WTC11 (cell line): ENCODE results near the gene RNF17. TPM values are rescaled to one million over a fixed set of nuclear protein-coding genes. Genes with fewer than 3 reads are reported as not detected.

Experiments
- ATAC-seq: fragments of 200-7000 bp; cut with Tn5 transposase; 2 replicates; pipeline ENCODE4 v1.10.0; 2021; ENCODE audit warnings: mild to moderate bottlenecking, moderate library complexity
- CTCF ChIA-PET: fragments of 300-600 bp; sonication (Branson Sonifier 250); formaldehyde crosslinking; loops from one replicate; lab custom pipeline; 2021; ENCODE audit warnings: antibody characterized with exemption; lab: Charles Lee
- POLR2A ChIA-PET: fragments of 350-600 bp; sonication (Branson Sonifier 250); formaldehyde crosslinking; loops from one replicate; lab custom pipeline; 2021; ENCODE audit warnings: antibody characterized with exemption; lab: Charles Lee
- DNase-seq: peaks from one replicate; pipeline ENCODE4 v3.0.0; 2021; ENCODE audit warnings: low spot score
- H3K27ac Mint-ChIP-seq: 2 replicates; pipeline ENCODE4 v1.8.0; 2021; ENCODE audit warnings: mixed read lengths
- H3K27me3 Mint-ChIP-seq: 2 replicates; pipeline ENCODE4 v1.8.0; 2021; ENCODE audit warnings: low read depth, mild to moderate bottlenecking, moderate library complexity, mixed read lengths
- H3K36me3 Mint-ChIP-seq: 2 replicates; pipeline ENCODE4 v1.8.0; 2021; ENCODE audit warnings: mixed read lengths
- H3K4me1 Mint-ChIP-seq: 2 replicates; pipeline ENCODE4 v1.8.0; 2022; ENCODE audit warnings: mixed read lengths
- H3K4me3 Mint-ChIP-seq: 2 replicates; pipeline ENCODE4 v1.8.0; 2021; ENCODE audit warnings: mild to moderate bottlenecking, moderate library complexity, mixed read lengths
- H3K9me3 Mint-ChIP-seq: 2 replicates; pipeline ENCODE4 v1.8.0; 2021; ENCODE audit warnings: mixed read lengths
- CBFB ChIP-seq: sonication (generic); formaldehyde crosslinking; IDR thresholded peaks from 2 replicates; pipeline ENCODE4 v1.8.1; 2022; ENCODE audit warnings: mild to moderate bottlenecking, low read depth, missing genetic modification reagents
- ESRRA ChIP-seq: sonication (generic); formaldehyde crosslinking; IDR thresholded peaks from 2 replicates; pipeline ENCODE4 v1.8.1; 2022; ENCODE audit warnings: mild to moderate bottlenecking, missing genetic modification reagents, borderline replicate concordance
- FOXJ3 ChIP-seq: sonication (generic); formaldehyde crosslinking; IDR thresholded peaks from 2 replicates; pipeline ENCODE4 v1.9.0; 2021; ENCODE audit warnings: missing genetic modification reagents, mild to moderate bottlenecking, borderline replicate concordance
- FOXP1 ChIP-seq: sonication (generic); formaldehyde crosslinking; IDR thresholded peaks from 2 replicates; pipeline ENCODE4 v1.8.0; 2022; ENCODE audit warnings: missing genetic modification reagents, mild to moderate bottlenecking, moderate library complexity, borderline replicate concordance
- HMGA2 ChIP-seq: fragments of 250-450 bp; sonication (Bioruptor Pico); IDR thresholded peaks from 2 replicates; pipeline ENCODE4 v1.4.0; 2021; ENCODE audit warnings: mild to moderate bottlenecking, moderate library complexity
- SMAD4 ChIP-seq: sonication (generic); formaldehyde crosslinking; IDR thresholded peaks from 2 replicates; pipeline ENCODE4 v1.8.0; 2022; ENCODE audit warnings: mild to moderate bottlenecking, missing genetic modification reagents
- SOX15 ChIP-seq: fragments of 250-450 bp; sonication (Bioruptor Pico); IDR thresholded peaks from 2 replicates; pipeline ENCODE4 v1.9.0; 2021; ENCODE audit warnings: mild to moderate bottlenecking
- TP53 ChIP-seq: sonication (generic); formaldehyde crosslinking; IDR thresholded peaks from 2 replicates; pipeline ENCODE4 v1.8.1; 2023; ENCODE audit warnings: mild to moderate bottlenecking, missing genetic modification reagents
- ZNF121 ChIP-seq: sonication (generic); formaldehyde crosslinking; IDR thresholded peaks from 2 replicates; pipeline ENCODE4 v1.8.0; 2023; ENCODE audit warnings: missing genetic modification reagents
- ZNF396 ChIP-seq: fragments of 250-450 bp; sonication (Bioruptor Pico); IDR thresholded peaks from 2 replicates; pipeline ENCODE4 v1.8.0; 2021; ENCODE audit warnings: mild to moderate bottlenecking, moderate library complexity, borderline replicate concordance
- total RNA-seq: library from RNA; stranded (reverse); gene quantifications from 3 replicates; pipeline ENCODE4 v1.2.3, GENCODE V29; 2021
- TF ChIP-seq, protein P1 (sequence below): sonication (generic); formaldehyde crosslinking; IDR thresholded peaks from 2 replicates; pipeline ENCODE4 v1.8.1; 2023; ENCODE audit warnings: mild to moderate bottlenecking, missing genetic modification reagents, borderline replicate concordance
- TF ChIP-seq, protein P2 (sequence below): sonication (generic); formaldehyde crosslinking; IDR thresholded peaks from 2 replicates; pipeline ENCODE4 v1.8.0; 2023; ENCODE audit warnings: mild to moderate bottlenecking, missing genetic modification reagents
- TF ChIP-seq, protein P3 (sequence below): sonication (generic); formaldehyde crosslinking; IDR thresholded peaks from 2 replicates; pipeline ENCODE4 v1.8.0; 2022; ENCODE audit warnings: missing genetic modification reagents
- TF ChIP-seq, protein P4 (sequence below): sonication (generic); formaldehyde crosslinking; IDR thresholded peaks from 2 replicates; pipeline ENCODE4 v1.8.0; 2022; ENCODE audit warnings: mild to moderate bottlenecking, missing genetic modification reagents
- TF ChIP-seq, protein P5 (sequence below): sonication (generic); formaldehyde crosslinking; IDR thresholded peaks from 2 replicates; pipeline ENCODE4 v1.8.1; 2022; ENCODE audit warnings: mild to moderate bottlenecking, moderate library complexity, missing genetic modification reagents
- TF ChIP-seq, protein P6 (sequence below): fragments of 250-450 bp; sonication (Bioruptor Pico); IDR thresholded peaks from 2 replicates; pipeline ENCODE4 v2.1.2; 2022; ENCODE audit warnings: mild to moderate bottlenecking, moderate library complexity
- TF ChIP-seq, protein P7 (sequence below): sonication (generic); formaldehyde crosslinking; IDR thresholded peaks from 2 replicates; pipeline ENCODE4 v1.8.1; 2023; ENCODE audit warnings: mild to moderate bottlenecking, missing genetic modification reagents, moderate library complexity

RNF17 gene
- total RNA-seq, 1 experiment from 2014 or later, result not detected

DNA sequence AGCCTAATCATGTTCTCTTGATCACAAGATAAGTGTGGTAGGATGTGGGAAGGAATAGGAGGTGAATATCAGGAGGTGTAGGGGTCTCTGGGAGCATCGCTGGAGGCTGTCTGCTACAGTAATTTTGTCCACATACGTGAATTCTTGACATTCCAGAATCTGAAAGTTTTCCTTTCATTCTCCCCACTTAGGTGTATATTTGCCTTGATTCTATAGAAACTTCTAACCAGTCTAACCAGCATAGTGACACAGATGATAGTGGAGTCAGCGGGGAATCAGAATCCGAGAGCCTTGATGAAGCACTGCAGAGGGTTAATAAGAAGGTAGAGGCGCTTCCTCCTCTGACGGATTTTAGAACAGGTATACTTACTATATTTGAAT is 106.4 kb downstream of the RNF17 start:
- no peak for ATAC-seq
- H3K36me3 Mint-ChIP-seq, result no peaks in the 10 kb centered on the region
- TF ChIP-seq ESRRA (no peak), TP53 (CRISPR knock-in tag) (no peak), HMGA2 (CRISPR knock-in tag) (no peak)
- TF ChIP-seq, protein P1, sequence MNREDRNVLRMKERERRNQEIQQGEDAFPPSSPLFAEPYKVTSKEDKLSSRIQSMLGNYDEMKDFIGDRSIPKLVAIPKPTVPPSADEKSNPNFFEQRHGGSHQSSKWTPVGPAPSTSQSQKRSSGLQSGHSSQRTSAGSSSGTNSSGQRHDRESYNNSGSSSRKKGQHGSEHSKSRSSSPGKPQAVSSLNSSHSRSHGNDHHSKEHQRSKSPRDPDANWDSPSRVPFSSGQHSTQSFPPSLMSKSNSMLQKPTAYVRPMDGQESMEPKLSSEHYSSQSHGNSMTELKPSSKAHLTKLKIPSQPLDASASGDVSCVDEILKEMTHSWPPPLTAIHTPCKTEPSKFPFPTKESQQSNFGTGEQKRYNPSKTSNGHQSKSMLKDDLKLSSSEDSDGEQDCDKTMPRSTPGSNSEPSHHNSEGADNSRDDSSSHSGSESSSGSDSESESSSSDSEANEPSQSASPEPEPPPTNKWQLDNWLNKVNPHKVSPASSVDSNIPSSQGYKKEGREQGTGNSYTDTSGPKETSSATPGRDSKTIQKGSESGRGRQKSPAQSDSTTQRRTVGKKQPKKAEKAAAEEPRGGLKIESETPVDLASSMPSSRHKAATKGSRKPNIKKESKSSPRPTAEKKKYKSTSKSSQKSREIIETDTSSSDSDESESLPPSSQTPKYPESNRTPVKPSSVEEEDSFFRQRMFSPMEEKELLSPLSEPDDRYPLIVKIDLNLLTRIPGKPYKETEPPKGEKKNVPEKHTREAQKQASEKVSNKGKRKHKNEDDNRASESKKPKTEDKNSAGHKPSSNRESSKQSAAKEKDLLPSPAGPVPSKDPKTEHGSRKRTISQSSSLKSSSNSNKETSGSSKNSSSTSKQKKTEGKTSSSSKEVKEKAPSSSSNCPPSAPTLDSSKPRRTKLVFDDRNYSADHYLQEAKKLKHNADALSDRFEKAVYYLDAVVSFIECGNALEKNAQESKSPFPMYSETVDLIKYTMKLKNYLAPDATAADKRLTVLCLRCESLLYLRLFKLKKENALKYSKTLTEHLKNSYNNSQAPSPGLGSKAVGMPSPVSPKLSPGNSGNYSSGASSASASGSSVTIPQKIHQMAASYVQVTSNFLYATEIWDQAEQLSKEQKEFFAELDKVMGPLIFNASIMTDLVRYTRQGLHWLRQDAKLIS (CRISPR knock-in tag), result no peak
- TF ChIP-seq, protein P2, sequence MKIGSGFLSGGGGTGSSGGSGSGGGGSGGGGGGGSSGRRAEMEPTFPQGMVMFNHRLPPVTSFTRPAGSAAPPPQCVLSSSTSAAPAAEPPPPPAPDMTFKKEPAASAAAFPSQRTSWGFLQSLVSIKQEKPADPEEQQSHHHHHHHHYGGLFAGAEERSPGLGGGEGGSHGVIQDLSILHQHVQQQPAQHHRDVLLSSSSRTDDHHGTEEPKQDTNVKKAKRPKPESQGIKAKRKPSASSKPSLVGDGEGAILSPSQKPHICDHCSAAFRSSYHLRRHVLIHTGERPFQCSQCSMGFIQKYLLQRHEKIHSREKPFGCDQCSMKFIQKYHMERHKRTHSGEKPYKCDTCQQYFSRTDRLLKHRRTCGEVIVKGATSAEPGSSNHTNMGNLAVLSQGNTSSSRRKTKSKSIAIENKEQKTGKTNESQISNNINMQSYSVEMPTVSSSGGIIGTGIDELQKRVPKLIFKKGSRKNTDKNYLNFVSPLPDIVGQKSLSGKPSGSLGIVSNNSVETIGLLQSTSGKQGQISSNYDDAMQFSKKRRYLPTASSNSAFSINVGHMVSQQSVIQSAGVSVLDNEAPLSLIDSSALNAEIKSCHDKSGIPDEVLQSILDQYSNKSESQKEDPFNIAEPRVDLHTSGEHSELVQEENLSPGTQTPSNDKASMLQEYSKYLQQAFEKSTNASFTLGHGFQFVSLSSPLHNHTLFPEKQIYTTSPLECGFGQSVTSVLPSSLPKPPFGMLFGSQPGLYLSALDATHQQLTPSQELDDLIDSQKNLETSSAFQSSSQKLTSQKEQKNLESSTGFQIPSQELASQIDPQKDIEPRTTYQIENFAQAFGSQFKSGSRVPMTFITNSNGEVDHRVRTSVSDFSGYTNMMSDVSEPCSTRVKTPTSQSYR (CRISPR knock-in tag), result no peak
- TF ChIP-seq, all 79 proteins: peak for 0
- Mint-ChIP-seq H3K27ac (no peak overlapping the region), H3K9me3 (no peaks in the 10 kb centered on the region), H3K27me3 (no peaks in the 10 kb centered on the region), H3K4me3 (no peak overlapping the region), H3K4me1 (no peaks in the 10 kb centered on the region)
- DNase-seq, result no peak
- ChIA-PET POLR2A (no interaction called here), CTCF (interaction anchor here (1.6 kb wide), 1 partner anchor 126 kb away, joined by 4 read pairs; no protein-coding TSS in a partner anchor)

DNA sequence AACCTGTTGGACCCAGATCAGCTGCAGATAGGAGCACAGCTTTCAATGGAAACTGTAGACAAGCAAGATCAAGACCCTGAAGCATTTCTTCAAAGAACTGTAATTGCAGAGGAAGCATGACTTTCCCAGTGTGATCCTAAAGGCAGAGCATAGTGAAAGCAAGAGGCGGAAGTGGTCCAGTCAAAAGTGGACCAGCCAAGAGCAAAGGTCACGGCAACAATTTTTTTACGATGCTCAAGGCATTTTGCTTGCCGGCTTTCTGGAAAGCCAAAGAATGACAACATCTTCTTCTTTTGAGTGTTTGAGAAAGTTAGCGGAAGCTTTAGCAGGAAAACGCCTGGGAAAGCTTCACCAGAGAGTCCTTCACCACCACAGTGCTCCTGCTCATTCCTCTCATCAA is 111.6 kb downstream of the RNF17 start:
- no peak for TF ChIP-seq FOXP1 (CRISPR knock-in tag)
- TF ChIP-seq, protein P3, sequence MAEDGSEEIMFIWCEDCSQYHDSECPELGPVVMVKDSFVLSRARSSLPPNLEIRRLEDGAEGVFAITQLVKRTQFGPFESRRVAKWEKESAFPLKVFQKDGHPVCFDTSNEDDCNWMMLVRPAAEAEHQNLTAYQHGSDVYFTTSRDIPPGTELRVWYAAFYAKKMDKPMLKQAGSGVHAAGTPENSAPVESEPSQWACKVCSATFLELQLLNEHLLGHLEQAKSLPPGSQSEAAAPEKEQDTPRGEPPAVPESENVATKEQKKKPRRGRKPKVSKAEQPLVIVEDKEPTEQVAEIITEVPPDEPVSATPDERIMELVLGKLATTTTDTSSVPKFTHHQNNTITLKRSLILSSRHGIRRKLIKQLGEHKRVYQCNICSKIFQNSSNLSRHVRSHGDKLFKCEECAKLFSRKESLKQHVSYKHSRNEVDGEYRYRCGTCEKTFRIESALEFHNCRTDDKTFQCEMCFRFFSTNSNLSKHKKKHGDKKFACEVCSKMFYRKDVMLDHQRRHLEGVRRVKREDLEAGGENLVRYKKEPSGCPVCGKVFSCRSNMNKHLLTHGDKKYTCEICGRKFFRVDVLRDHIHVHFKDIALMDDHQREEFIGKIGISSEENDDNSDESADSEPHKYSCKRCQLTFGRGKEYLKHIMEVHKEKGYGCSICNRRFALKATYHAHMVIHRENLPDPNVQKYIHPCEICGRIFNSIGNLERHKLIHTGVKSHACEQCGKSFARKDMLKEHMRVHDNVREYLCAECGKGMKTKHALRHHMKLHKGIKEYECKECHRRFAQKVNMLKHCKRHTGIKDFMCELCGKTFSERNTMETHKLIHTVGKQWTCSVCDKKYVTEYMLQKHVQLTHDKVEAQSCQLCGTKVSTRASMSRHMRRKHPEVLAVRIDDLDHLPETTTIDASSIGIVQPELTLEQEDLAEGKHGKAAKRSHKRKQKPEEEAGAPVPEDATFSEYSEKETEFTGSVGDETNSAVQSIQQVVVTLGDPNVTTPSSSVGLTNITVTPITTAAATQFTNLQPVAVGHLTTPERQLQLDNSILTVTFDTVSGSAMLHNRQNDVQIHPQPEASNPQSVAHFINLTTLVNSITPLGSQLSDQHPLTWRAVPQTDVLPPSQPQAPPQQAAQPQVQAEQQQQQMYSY (CRISPR knock-in tag), result no peak
- TF ChIP-seq FOXJ3 (CRISPR knock-in tag), result no peak
- H3K9me3 Mint-ChIP-seq, result no peaks in the 10 kb centered on the region
- no peak for DNase-seq
- POLR2A ChIA-PET, result no interaction called here
- H3K4me1 Mint-ChIP-seq, result peaks cover 22% of the 10 kb centered on the region
- no peak overlapping the region for H3K4me3 Mint-ChIP-seq
- H3K27me3 Mint-ChIP-seq, result no peaks in the 10 kb centered on the region
- no peak overlapping the region for H3K27ac Mint-ChIP-seq
- CTCF ChIA-PET, result interaction anchor here (0.8 kb wide), 1 partner anchor 13 kb away, joined by 3 read pairs; no protein-coding TSS in a partner anchor
- no peak for ATAC-seq
- H3K36me3 Mint-ChIP-seq, result no peaks in the 10 kb centered on the region

DNA sequence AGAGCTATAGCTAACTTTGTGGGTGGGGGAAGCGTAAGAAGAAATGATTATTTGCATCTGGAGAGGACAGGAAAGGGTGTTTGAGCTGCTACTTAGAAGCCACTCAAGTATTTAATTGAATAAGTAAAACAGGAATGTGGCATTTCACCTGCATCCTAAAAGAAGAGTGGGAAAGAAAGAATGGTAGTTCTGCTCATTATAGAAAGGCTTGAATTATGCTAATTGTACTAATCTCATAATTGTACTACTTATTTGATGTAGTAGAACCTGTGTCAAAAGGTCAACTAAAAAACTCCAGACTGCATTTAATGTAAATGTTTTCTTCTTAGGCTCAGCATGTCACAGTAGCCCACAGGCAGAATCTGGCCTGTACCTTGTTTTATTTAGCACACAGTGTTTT is 113.6 kb downstream of the RNF17 start:
- no peaks in the 10 kb centered on the region for H3K9me3 Mint-ChIP-seq
- peaks cover 2% of the 10 kb centered on the region; the same call in 1 of the 2 replicates for H3K36me3 Mint-ChIP-seq
- peaks cover 22% of the 10 kb centered on the region for H3K4me1 Mint-ChIP-seq
- ChIA-PET CTCF (interaction anchor here (1.0 to 1.7 kb wide), 3 partner anchors 14 to 118 kb away, joined by 3 read pairs; no protein-coding TSS in a partner anchor), POLR2A (no interaction called here)
- no peak overlapping the region for H3K27ac Mint-ChIP-seq
- H3K27me3 Mint-ChIP-seq, result no peaks in the 10 kb centered on the region
- ATAC-seq (no peak), DNase-seq (no peak)
- H3K4me3 Mint-ChIP-seq, result no peak overlapping the region
- TF ChIP-seq FOXJ3 (CRISPR knock-in tag), result no peak
- no peak for TF ChIP-seq FOXP1 (CRISPR knock-in tag)
- TF ChIP-seq, protein P4, sequence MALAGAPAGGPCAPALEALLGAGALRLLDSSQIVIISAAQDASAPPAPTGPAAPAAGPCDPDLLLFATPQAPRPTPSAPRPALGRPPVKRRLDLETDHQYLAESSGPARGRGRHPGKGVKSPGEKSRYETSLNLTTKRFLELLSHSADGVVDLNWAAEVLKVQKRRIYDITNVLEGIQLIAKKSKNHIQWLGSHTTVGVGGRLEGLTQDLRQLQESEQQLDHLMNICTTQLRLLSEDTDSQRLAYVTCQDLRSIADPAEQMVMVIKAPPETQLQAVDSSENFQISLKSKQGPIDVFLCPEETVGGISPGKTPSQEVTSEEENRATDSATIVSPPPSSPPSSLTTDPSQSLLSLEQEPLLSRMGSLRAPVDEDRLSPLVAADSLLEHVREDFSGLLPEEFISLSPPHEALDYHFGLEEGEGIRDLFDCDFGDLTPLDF, result no peak
- TF ChIP-seq, protein P5, sequence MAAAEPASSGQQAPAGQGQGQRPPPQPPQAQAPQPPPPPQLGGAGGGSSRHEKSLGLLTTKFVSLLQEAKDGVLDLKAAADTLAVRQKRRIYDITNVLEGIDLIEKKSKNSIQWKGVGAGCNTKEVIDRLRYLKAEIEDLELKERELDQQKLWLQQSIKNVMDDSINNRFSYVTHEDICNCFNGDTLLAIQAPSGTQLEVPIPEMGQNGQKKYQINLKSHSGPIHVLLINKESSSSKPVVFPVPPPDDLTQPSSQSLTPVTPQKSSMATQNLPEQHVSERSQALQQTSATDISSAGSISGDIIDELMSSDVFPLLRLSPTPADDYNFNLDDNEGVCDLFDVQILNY (CRISPR knock-in tag), result no peak
- TF ChIP-seq, protein P6, sequence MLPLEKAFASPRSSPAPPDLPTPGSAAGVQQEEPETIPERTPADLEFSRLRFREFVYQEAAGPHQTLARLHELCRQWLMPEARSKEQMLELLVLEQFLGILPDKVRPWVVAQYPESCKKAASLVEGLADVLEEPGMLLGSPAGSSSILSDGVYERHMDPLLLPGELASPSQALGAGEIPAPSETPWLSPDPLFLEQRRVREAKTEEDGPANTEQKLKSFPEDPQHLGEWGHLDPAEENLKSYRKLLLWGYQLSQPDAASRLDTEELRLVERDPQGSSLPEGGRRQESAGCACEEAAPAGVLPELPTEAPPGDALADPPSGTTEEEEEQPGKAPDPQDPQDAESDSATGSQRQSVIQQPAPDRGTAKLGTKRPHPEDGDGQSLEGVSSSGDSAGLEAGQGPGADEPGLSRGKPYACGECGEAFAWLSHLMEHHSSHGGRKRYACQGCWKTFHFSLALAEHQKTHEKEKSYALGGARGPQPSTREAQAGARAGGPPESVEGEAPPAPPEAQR (CRISPR knock-in tag), result no peak
- no peak for TF ChIP-seq CBFB (CRISPR knock-in tag)
- TF ChIP-seq SOX15, result no peak
- TF ChIP-seq, protein P7, sequence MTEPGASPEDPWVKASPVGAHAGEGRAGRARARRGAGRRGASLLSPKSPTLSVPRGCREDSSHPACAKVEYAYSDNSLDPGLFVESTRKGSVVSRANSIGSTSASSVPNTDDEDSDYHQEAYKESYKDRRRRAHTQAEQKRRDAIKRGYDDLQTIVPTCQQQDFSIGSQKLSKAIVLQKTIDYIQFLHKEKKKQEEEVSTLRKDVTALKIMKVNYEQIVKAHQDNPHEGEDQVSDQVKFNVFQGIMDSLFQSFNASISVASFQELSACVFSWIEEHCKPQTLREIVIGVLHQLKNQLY (CRISPR knock-in tag), result no peak
- TF ChIP-seq ZNF121 (CRISPR knock-in tag), result no peak
- no peak for TF ChIP-seq SMAD4 (CRISPR knock-in tag)
- no peak for TF ChIP-seq ZNF396
